Measurements from ENCODE around the gene NAA50.

Gene NAA50

DNA sequence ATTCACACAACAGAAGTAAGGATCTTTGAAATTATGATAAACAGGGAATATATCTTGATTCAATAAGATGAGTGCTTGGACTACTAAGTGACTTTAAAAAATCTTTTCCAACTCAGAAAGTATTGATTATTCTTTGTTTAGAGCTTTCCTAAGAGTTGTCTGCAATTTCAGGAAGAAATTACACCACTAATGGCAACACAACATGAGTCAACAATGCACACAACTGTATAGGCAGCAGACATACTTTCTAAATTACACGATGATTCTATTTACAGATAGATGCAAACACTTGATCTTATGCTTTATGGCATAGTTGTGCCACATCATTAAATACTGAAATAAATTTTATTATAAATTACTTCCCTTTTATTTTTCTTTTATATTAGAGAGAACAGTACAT is 4.4 kb downstream of the NAA50 start:
- no peak for DNase-seq

- no peak for DNase-seq
Observed at GRCh38 chr3:113741086-113741485, 5.0 kb downstream of the NAA50 start.

DNA sequence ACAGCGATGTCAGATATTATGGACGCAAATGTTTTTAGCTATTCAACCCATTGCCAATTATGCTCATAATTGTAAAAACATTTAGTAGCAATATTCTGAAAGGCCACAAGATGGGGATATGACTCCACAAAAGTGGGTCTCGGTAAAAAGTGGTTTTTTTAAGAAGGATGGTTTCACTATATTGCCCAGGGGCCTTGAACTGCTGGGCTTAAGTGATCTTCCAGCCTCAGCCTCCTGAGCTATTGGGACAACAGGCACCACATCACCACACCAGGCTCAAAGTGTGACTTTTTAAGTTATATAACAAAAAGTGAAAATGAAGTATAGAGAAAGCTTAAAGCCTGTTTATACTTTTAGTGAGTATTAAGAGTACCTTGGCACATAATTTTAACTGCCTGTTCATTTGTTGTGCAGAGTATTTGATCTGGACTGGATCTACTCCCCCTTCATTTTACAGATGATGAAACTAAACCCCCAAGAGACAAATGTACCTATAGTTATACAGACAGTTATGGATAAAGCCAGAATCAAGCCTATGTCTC is 9.4 kb downstream of the NAA50 start:
- DNase-seq: peak in 1 of 2 experiments; percentile 28

GRCh38 chr3:113731694-113732093 is 14.4 kb downstream of the NAA50 start:
- no peak for DNase-seq

GRCh38 chr3:113730550-113730949 is 15.5 kb downstream of the NAA50 start:
- DNase-seq: no peak

DNA sequence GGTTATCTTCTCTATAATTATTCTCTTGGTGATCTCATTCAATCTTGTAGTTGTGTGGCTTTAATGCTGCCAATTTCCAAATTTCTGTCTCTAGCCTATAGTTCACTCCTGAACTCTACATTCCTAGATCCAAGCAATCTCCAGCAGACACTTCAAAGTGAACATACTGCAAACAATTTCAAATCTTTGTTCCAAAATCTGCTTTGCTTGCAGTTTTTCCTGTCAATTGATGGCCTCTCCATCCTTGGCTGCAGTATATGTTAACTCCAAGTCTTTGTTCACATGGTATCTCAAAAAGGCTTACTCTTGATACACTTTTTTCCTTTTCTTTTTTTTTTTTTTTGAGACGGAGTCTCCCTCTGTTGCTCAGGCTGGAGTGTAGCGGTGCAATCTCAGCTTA is 17.4 kb downstream of the NAA50 start:
- DNase-seq: no peak

DNA sequence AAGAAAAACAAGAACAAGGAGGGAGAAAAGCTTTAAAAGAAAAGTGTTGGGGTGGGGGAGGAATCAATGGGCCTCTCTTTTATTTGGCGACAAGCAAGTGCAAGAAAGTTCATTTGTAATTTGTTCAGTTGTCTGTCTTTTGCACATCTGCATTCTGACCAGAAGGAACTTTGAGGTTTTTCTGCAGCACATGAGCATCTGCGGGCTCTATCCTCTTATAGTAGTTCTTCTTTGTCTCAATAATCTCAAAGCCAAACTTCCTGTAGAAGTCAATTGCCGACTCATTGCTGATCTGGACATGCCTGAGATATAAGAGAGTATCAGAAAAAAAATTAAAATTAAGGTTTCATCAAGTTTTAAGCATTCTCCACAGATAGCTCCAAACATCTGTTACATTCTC is 24.4 kb downstream of the NAA50 start:
- no peak for DNase-seq

GRCh38 chr3:113719758-113720157 is 26.3 kb downstream of the NAA50 start:
- no peak for DNase-seq

DNA sequence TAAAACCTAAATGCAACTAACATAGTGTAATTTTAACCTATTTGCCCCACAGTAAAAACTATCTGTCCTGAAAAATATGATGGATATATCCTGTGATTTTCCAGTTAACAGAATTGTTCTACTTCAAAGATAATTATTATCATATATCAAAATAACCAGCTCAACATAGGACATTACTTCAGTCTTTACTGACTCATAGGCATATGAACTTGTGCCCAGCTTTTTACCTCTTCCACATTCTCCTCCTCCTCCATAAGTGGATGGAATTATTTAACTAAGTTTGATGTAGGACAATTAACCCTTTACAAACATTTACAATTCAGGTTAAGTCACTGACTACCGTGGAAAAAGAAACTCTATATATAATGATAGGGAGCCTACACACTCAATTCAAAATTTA is 26.8 kb downstream of the NAA50 start:
- DNase-seq: no peak

DNA sequence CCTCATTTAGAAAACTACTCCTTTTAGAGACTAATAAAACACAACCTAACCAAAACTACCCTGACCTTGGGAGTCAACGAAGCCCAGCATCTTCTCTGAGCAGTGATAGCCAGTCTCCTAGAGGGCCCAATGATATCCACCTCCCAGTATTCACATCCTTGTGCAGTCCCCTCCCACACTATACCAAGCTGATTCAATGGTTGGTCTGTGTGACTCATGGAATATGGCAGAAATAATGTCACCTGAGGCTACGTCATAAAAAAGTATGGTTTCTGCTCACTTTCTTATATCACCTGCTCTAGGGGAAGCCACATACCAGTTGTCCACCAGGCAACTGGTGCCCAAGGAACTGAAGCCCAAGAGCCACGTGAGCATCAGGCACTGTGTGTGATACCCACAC is 28.2 kb downstream of the NAA50 start:
- DNase-seq: no peak

DNA sequence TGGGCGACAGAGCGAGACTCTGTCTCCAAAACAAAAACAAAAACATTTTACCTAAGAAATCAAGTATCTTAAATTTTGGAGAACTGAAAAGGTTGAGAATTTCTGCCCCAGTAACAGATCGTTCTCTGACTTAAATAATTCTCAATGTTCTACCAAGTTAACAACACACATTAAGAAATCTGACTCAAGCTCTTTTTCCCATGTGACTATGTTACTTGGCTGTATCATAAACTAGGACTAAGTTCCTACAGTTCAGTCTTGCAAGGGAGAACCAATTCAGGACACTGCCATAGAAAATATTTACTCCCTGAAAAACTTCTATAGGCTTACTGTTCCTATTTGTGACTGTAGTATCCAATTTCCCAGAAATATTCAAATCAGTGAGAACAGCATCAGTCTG is 28.7 kb downstream of the NAA50 start:
- no peak for DNase-seq

DNA sequence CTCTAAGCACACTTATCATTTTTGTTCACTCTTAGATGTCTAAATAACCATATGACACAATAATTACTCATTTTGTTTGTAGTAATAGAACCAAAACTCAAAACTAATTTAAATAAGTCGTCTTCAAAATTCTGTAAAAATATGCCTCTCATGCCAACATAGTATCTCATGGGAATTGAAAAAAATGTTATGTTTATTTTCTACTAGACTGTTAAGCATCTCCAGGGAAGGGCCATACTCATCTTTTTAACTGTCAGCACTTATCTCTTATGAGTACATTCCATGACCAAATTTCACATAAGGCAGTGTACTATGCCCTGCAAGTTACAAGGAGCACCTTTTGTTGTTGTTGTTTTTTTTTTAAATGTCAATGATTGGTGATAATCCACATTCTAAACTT is 31.3 kb downstream of the NAA50 start:
- no peak for DNase-seq

GRCh38 chr3:113712129-113712528 is 33.9 kb downstream of the NAA50 start:
- no peak for DNase-seq

GRCh38 chr3:113707835-113708234 is 38.2 kb downstream of the NAA50 start:
- DNase-seq: no peak

- no peak for DNase-seq
Observed at GRCh38 chr3:113698956-113699355, 47.1 kb downstream of the NAA50 start.

GRCh38 chr3:113698213-113698742 is 47.8 kb downstream of the NAA50 start:
- no peak for DNase-seq

DNA sequence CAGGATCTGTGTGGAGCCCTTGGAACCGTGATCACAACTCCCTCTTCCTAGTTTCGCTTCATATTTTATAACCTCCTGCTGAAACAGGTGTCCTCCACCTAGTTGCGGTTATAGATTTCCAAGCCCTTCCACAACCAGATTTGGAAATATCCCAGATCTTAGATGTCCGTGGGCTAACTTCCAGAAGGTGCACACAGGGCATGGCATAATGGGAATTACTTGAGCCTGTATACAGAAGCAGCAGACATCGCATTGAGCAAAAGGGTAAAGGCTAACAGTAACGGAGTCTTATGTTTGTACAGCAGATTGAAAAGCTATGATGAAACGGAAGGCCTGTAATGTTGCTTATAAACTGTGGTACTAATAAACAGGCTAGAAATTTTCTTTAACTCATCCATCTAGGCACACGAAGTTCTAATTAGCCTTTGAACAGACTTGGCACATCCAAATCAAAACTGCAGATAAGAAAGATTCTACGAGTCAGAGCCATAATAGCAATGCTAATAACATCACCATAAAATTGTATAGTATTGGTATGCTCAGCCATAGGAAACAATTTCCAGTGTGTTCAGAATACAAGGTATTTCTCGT is 48.5 kb downstream of the NAA50 start:
- DNase-seq: no peak

- peak; percentile 97 to 98 for DNase-seq
Observed at GRCh38 chr3:113696658-113697499, 49.2 kb downstream of the NAA50 start.

DNA sequence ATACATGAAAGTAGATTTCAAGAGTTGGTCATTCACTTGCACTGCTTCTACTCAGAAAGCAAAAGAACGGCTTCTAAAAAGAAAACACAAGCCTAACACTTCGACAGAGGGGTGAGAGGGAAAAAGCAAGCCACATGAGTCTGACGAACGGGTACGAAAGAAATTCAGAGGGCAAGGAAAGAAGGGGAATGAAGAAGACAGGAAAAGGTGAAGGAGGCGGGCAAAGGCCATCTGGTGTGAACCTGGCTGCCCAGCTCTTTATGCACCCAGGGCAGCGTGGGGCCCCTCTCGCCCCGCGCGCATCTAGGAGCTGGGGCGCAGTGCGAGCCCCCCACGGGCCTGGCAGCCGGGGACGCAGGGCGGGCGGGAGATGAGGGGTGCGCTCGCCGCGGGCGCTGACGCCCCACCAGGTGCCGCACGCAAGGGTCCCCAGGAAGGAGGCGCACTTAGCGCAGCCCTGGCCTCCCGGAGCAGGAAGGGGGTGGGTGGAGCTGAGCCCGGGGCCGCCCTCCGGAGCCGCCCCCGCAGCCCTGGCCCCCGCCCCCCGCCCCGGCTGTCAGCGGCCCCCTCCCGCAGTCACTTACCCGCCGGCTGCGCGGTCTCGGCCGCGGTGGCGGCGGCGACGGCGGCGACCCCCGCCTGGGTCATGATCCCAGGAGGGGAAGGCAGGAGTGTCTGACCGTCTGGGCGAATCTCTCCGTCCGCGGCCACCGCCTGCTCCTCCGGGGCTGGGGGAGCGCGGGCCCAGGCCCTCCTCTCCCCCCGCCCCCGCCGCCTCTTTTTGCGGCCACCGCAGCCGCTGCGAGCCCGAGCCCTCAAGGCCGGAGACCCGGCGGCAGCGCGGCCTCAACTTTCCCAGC is 50.0 kb downstream of the NAA50 start, which contains the start of gene USF3:
USF3 (minus strand) TSS at position 857 of the 860 bp plus-strand sequence. CDS start 21,764 bp downstream, outside the sequence.
- DNase-seq: peak; percentile 33 to 52

DNA sequence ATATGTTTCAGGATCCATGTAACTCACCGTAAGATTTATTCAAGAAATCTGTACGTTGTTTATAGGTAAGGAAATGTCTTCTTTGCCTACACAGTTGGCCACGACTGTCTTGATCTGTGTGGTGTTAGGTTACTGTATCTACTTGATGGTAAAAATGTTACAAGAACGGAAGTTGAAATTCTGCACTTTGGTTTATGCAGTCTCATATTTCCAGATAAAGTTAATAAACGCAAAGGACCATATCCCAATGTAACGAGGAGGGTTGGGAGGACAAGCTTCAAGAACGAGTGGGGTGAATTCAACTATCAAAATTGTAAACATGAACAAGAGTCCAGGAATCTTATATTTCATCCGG is 50.6 kb downstream of the NAA50 start:
- DNase-seq: no peak

DNA sequence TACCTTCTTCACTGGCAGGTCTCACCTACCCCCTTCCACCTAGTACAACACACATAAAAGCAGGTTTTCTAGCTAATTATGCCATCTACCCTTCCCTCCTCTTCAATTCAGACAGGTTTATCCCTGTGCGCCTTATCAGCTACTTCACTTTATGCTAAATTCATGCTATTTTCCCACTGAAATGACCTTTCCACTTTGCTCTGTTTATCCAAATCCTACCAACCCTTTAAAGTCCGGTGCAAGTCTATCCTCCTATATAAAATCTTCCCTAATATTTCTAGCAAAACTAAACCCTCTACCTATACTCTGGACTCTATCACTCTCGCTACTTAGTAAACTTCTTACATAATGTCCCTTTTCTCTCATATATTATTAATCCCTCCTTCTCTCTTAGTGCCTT is 55.6 kb downstream of the NAA50 start:
- DNase-seq: no peak

DNA sequence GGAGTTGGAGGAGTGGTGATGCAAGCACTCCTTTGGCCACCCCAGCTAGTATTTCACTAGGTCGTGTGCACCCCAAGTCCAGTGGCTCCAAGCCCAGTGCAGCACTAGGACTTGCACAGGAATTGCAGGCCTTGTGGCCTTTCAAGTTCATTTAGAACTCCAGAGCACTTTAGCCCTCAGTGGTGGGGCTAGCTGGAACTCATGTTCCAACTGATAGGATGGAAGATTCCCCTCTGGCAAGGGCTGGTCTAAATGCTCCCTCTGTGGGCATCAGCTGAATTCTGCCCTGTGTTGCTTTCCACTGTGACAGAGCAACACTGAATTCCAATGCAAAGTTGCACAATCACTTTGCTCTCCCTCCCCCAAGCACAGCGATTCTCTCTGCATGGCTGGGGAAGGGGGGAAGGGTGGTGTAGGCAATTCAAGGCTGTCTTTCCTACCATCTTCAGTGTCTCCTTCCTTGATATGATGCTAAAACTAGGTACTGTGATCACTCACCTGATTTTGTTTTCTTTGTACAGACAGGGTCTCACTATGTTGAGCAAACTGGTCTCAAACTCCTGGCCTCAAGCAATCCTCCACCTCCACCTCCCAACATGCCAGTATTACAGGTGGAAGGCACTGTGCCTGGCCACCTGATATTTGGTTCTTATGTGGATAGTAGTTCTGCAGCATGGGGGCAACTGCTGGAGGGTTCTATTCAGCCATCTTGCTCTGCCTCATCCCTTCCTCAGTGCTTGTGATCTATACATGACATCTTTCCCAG is 59.9 kb downstream of the NAA50 start:
- no peak for DNase-seq

All from NCI-H1930 (cell line).